Mesothelial cell of epicardium (in vitro differentiated cells): ENCODE results near the gene BORCS6. TPM values are rescaled to one million over a fixed set of nuclear protein-coding genes. Genes with fewer than 3 reads are reported as not detected.

Experiments
- DNase-seq, 2 experiments: peaks; one replicate each; pipeline ENCODE4 v3.0.0; 2021; ENCODE audit warnings: low spot score in 2 of 2; ENCODE audit not compliant: unreplicated experiment in 2 of 2
- H3K27ac Mint-ChIP-seq: 2 replicates; pipeline ENCODE4 v1.8.0; 2021; ENCODE audit warnings: mixed read lengths
- H3K27me3 Mint-ChIP-seq: 2 replicates; pipeline ENCODE4 v1.8.0; 2021; ENCODE audit warnings: low read depth, mixed read lengths
- H3K36me3 Mint-ChIP-seq: 2 replicates; pipeline ENCODE4 v1.8.0; 2021; ENCODE audit warnings: mixed read lengths
- H3K4me1 Mint-ChIP-seq: 2 replicates; pipeline ENCODE4 v1.8.0; 2021; ENCODE audit warnings: mixed read lengths
- H3K4me3 Mint-ChIP-seq: 2 replicates; pipeline ENCODE4 v1.8.0; 2021; ENCODE audit warnings: mild to moderate bottlenecking, moderate library complexity, mixed read lengths
- H3K9me3 Mint-ChIP-seq: 2 replicates; pipeline ENCODE4 v1.8.0; 2021; ENCODE audit warnings: mixed read lengths
- CTCF ChIP-seq: fragments of 200-600 bp; sonication (generic); IDR thresholded peaks from one replicate; pipeline ENCODE4 v1.5.0; 2021; ENCODE audit warnings: antibody characterized with exemption; ENCODE audit not compliant: unreplicated experiment
- total RNA-seq: library from RNA; stranded (reverse); gene quantifications from 3 replicates; pipeline ENCODE4 v1.2.1, GENCODE V29; 2021

Gene BORCS6
- total RNA-seq, 1 donor from 2014 or later, result 3.0 TPM

GRCh38 chr17:8154608-8155155 is 35.3 kb downstream of the BORCS6 start:
- Mint-ChIP-seq H3K36me3 (no peaks in the 10 kb centered on the region), H3K9me3 (no peaks in the 10 kb centered on the region), H3K4me3 (no peak overlapping the region), H3K27me3 (no peaks in the 10 kb centered on the region), H3K4me1 (peaks cover 25% of the 10 kb centered on the region), H3K27ac (no peak overlapping the region)
- no peak for DNase-seq
- no peak for TF ChIP-seq CTCF

- Mint-ChIP-seq H3K27ac (no peak overlapping the region), H3K4me3 (no peak overlapping the region)
Measured at GRCh38 chr17:8153957-8154607, 35.9 kb downstream of the BORCS6 start.

GRCh38 chr17:8153525-8153956 is 36.4 kb downstream of the BORCS6 start:
- H3K4me1 Mint-ChIP-seq, result peaks cover 23% of the 10 kb centered on the region
- no peak for DNase-seq
- H3K4me3 Mint-ChIP-seq, result peak overlapping the region; percentile 91
- no peaks in the 10 kb centered on the region for H3K27me3 Mint-ChIP-seq
- no peaks in the 10 kb centered on the region for H3K9me3 Mint-ChIP-seq
- H3K27ac Mint-ChIP-seq, result no peak overlapping the region
- TF ChIP-seq CTCF, result no peak
- H3K36me3 Mint-ChIP-seq, result peaks cover 3% of the 10 kb centered on the region

More at GRCh38 chr17:8153957-8154607, 35.9 kb downstream of the BORCS6 start:
- DNase-seq, result peak; percentile 97 to 99
- no peaks in the 10 kb centered on the region for H3K27me3 Mint-ChIP-seq
- H3K36me3 Mint-ChIP-seq, result peaks cover 3% of the 10 kb centered on the region
- H3K4me1 Mint-ChIP-seq, result peaks cover 25% of the 10 kb centered on the region
- no peak for TF ChIP-seq CTCF
- H3K9me3 Mint-ChIP-seq, result no peaks in the 10 kb centered on the region

- DNase-seq, result no peak
- H3K9me3 Mint-ChIP-seq, result no peaks in the 10 kb centered on the region
- H3K27ac Mint-ChIP-seq, result no peak overlapping the region
- H3K36me3 Mint-ChIP-seq, result peaks cover 8% of the 10 kb centered on the region
- no peak for TF ChIP-seq CTCF
- H3K4me1 Mint-ChIP-seq, result peaks cover 23% of the 10 kb centered on the region
- no peaks in the 10 kb centered on the region for H3K27me3 Mint-ChIP-seq
- H3K4me3 Mint-ChIP-seq, result peak overlapping the region; percentile 91
Measured at GRCh38 chr17:8153031-8153451, 36.9 kb downstream of the BORCS6 start.

GRCh38 chr17:8152112-8152775 is 37.7 kb downstream of the BORCS6 start, which contains the start of gene PER1:
Gene PER1, minus strand, starts transcription at chr17:8152404. Its CDS starts 1,698 bp downstream, at chr17:8150706.
- H3K27ac Mint-ChIP-seq, result no peak within 1 kb of the TSS
- peaks cover 11% of the 10 kb centered on the region for H3K36me3 Mint-ChIP-seq
- no peaks in the 10 kb centered on the region for H3K9me3 Mint-ChIP-seq
- H3K4me3 Mint-ChIP-seq, result peak within 1 kb of the TSS; percentile 91
- TF ChIP-seq CTCF, result no peak
- no peaks in the 10 kb centered on the region for H3K27me3 Mint-ChIP-seq
- DNase-seq, result peak; percentile 82 to 89
- H3K4me1 Mint-ChIP-seq, result peaks cover 23% of the 10 kb centered on the region
